Thoracic aorta endothelial cell (primary cell): ENCODE measurements around the gene ZNF669. TPM values are rescaled to one million over a fixed set of nuclear protein-coding genes. Genes with fewer than 3 reads are reported as not detected.

ENCODE experiments used
- total RNA-seq: library from RNA; depleted of rRNA; stranded (reverse); fragments of >200 nt; gene quantifications from 2 replicates; pipeline ENCODE4 v1.2.3, GENCODE V29; 2012

Gene ZNF669
- total RNA-seq: 8.3 and 12.9 TPM in 2 replicates

DNA sequence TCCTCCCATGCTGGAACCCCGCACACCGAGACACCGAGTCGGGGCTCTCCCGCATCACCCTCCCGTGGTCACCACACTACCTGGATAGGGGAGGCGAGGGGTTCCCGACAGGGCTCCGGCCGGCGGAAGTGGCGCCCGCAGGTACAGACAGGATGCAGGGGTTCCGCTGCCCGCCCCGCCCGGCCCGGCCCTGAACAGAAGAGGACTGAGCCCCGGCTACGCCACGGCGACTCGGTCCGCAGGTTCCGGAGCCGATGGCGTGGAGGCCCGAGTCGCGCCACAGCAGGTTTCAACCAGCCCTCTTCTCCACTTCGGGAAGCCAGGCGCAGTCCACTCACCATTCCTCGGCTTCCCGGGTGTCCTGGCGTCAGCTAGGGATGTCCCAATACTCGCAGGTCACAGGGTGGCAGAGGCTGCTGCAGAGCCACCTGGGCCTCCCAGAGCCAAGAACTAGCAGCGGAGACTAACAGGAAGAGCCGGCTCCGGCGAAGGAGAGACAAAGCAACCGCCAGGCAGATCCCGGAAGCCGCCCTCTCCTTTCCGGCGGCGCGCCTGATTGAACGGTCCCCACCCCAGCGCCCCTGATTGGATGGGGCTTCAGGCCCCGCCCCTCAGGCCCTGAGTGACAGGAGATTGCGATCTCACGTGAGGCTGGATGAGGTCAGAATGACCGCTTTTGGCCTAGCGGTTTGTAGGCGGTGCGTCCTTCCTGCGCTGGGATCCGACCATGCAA lies at the start of gene ZNF669:
ZNF669 (minus strand) TSS at position 498 of the 733 bp plus-strand sequence; CDS start at position 341, 157 bp downstream.

DNA sequence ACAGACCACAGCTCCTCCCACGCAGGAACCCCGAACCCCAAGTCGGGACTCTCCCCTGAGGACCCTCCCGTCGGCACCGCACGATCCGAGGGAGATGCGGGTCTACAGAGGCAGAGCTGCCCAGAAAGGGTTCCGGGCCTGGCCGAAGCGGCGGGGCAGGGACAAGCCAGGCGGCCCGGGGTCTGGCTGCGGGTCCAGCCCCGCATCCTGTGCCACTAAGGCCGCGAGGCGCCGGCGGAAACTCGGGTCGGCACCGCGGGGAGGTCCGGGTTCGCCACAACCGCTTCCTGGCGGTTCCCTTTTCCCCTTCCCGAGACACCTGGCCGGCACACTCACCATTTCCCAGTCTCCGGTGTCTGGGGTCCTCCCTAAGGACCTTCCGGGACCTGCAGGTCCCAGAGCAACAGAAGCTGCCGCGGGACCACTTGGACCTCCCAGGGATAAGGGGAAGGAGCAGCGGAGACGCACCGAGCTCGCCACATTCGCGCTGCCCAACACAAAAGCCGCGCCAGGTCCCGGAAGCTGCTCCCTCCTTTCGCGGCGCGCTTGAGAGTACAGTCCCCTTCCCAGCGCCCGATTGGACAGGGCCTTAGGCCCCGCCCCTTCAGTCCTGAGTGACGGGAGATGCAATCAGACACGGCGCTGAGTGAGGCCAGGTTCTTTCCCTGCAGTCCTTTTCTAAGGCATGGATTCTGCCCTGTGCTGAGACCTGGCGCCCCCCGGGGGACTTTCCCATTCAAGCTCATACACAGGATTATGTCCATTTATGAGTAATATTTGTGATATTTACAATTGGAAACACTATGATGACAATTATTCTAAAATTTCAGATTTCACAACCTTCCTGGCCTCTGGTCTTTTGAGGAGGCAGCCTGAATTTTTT lies 25.7 kb downstream of the ZNF669 start, which contains the start of gene ZNF670:
ZNF670 (minus strand) TSS at position 554 of the 883 bp plus-strand sequence; CDS start at position 339, 215 bp downstream.

Other genes starting within 250 kb of the ZNF669 start
- gene AHCTF1, start 172.4 kb downstream of the ZNF669 start, total RNA-seq: 63.0 and 69.0 TPM in 2 replicates
- 3.2 and 4.5 TPM in 2 replicates for gene ZNF695, start 96.3 kb downstream of the ZNF669 start, total RNA-seq
- gene ZNF670, start 25.5 kb downstream of the ZNF669 start, total RNA-seq: 6.4 and 7.0 TPM in 2 replicates
- 55.5 and 58.9 TPM in 2 replicates for gene ZNF124, start 67.7 kb upstream of the ZNF669 start, total RNA-seq
- not detected in 2 replicates for gene VN1R5, start 151.7 kb upstream of the ZNF669 start, total RNA-seq
- 34.4 and 43.5 TPM in 2 replicates for gene ZNF496, start 227.5 kb upstream of the ZNF669 start, total RNA-seq